Natural killer cell (primary cell): ENCODE results near the gene RTN4R. TPM values are rescaled to one million over a fixed set of nuclear protein-coding genes. Genes with fewer than 3 reads are reported as not detected.

Experiments
- ATAC-seq, 3 donors: fragments of 150-1000 bp in 2 of 3; fragments of 200-7000 bp in 1 of 3; cut with Tn5 transposase; 1 replicate in 1 of 3; 2 replicates in 2 of 3; pipeline ENCODE4 v1.10.0; 2021; ENCODE audit warnings: mild to moderate bottlenecking in 2 of 3, moderate library complexity in 2 of 3
- DNase-seq, 2 donors: peaks; one replicate each; pipeline versions ENCODE4 v3.0.0 to v3.0.0-alpha.2; 2013 to 2021; ENCODE audit warnings: mixed read lengths in 1 of 2
- H3K27ac ChIP-seq: one replicate; pipeline ENCODE4 v1.5.1; 2013; ENCODE audit warnings: mild to moderate bottlenecking, low read length
- H3K27me3 ChIP-seq: one replicate; pipeline ENCODE4 v1.6.1; 2013; ENCODE audit warnings: low read length; ENCODE audit not compliant: control insufficient read depth, insufficient read depth
- H3K36me3 ChIP-seq: one replicate; pipeline ENCODE4 v1.6.1; 2013; ENCODE audit warnings: low read length; ENCODE audit not compliant: control insufficient read depth, insufficient read depth
- H3K4me1 ChIP-seq: one replicate; pipeline ENCODE4 v1.6.1; 2013; ENCODE audit warnings: low read length; ENCODE audit not compliant: control insufficient read depth, insufficient read depth
- H3K4me3 ChIP-seq: one replicate; pipeline ENCODE4 v1.5.1; 2013; ENCODE audit warnings: low read length
- H3K9me3 ChIP-seq: one replicate; pipeline ENCODE4 v1.6.1; 2013; ENCODE audit warnings: low read length; ENCODE audit not compliant: control insufficient read depth, insufficient read depth
- H3K27ac Mint-ChIP-seq, 2 donors: one replicate each; pipeline ENCODE4 v1.8.0; 2022; ENCODE audit warnings: mild to moderate bottlenecking in 2 of 2, mixed read lengths in 2 of 2, moderate library complexity in 1 of 2
- H3K27me3 Mint-ChIP-seq, 2 donors: one replicate each; pipeline ENCODE4 v1.8.0; 2022; ENCODE audit warnings: low read depth in 2 of 2, mixed read lengths in 2 of 2
- H3K36me3 Mint-ChIP-seq: one replicate; pipeline ENCODE4 v1.8.0; 2022; ENCODE audit warnings: mixed read lengths
- H3K4me1 Mint-ChIP-seq, 2 donors: one replicate each; pipeline ENCODE4 v1.8.0; 2022; ENCODE audit warnings: mixed read lengths in 2 of 2
- H3K4me3 Mint-ChIP-seq: one replicate; pipeline ENCODE4 v1.8.0; 2022; ENCODE audit warnings: mild to moderate bottlenecking, moderate library complexity, mixed read lengths
- H3K9me3 Mint-ChIP-seq, 2 donors: one replicate each; pipeline ENCODE4 v1.8.0; 2022; ENCODE audit warnings: mixed read lengths in 2 of 2
- CTCF ChIP-seq: fragments of 200-600 bp; IDR thresholded peaks from one replicate; pipeline ENCODE4 v1.8.0; 2022; ENCODE audit warnings: antibody characterized with exemption
- WGBS: methylation state at CpG from one replicate; pipeline ENCODE4 v1.1.7; 2013; ENCODE audit warnings: missing lambda C conversion rate; ENCODE audit not compliant: insufficient coverage; 5-methylcytosine and 5-hydroxymethylcytosine counted together
- intact Hi-C: fragments of 100-400 bp; cut with micrococcal nuclease; formaldehyde crosslinking; loops from one replicate; pipeline ENCODE4 v1.14.2; 2022
- total RNA-seq, 4 donors: library from RNA; stranded (reverse); fragments of 120-200 nt in 1 of 4; gene quantifications; one replicate each; pipeline versions ENCODE4 v1.2.3 to v1.2.4, GENCODE V29; 2013 to 2022

The RTN4R gene
- total RNA-seq, 3 donors from 2014 or later (not counting 1 experiment from before 2014, with no cell fraction given), result 1.2 to 2.9 (median 1.6) TPM

GRCh38 chr22:20227363-20227762, 40.8 kb downstream of the RTN4R start:
- no peak overlapping the region for H3K27ac Mint-ChIP-seq
- ATAC-seq (no peak), DNase-seq (no peak)
- Histone ChIP-seq H3K4me1 (no peaks in the 10 kb centered on the region), H3K36me3 (no peaks in the 10 kb centered on the region), H3K27ac (no peak overlapping the region), H3K4me3 (no peak overlapping the region), H3K27me3 (no peaks in the 10 kb centered on the region), H3K9me3 (no peaks in the 10 kb centered on the region)
- intact Hi-C loops, result no loop called here
- TF ChIP-seq CTCF, result no peak
- H3K4me1 Mint-ChIP-seq, result peaks cover 0 to 6% of the 10 kb centered on the region in 2 donors
- 83% methylated on average over 7 of the region's 7 CpGs for WGBS
- H3K9me3 Mint-ChIP-seq, result no peaks in the 10 kb centered on the region
- no peak overlapping the region for H3K4me3 Mint-ChIP-seq
- H3K27me3 Mint-ChIP-seq, result no peaks in the 10 kb centered on the region
- no peaks in the 10 kb centered on the region for H3K36me3 Mint-ChIP-seq

- Histone ChIP-seq H3K27ac (no peak overlapping the region), H3K4me1 (no peaks in the 10 kb centered on the region), H3K9me3 (no peaks in the 10 kb centered on the region), H3K4me3 (no peak overlapping the region), H3K27me3 (no peaks in the 10 kb centered on the region), H3K36me3 (no peaks in the 10 kb centered on the region)
- H3K4me1 Mint-ChIP-seq, result peaks cover 0 to 6% of the 10 kb centered on the region in 2 donors
- 92% methylated on average over 17 of the region's 17 CpGs for WGBS
- ATAC-seq (no peak), DNase-seq (no peak)
- intact Hi-C loops, result no loop called here
- H3K27me3 Mint-ChIP-seq, result no peaks in the 10 kb centered on the region
- no peaks in the 10 kb centered on the region for H3K9me3 Mint-ChIP-seq
- TF ChIP-seq CTCF, result no peak
- H3K4me3 Mint-ChIP-seq, result no peak overlapping the region
- no peaks in the 10 kb centered on the region for H3K36me3 Mint-ChIP-seq
- H3K27ac Mint-ChIP-seq, result no peak overlapping the region
These were observed 41.3 kb downstream of the RTN4R start for GRCh38 chr22:20226760-20227350.

- no peak overlapping the region for H3K27ac ChIP-seq
- WGBS, result 85% methylated on average over 14 of the region's 14 CpGs
- DNase-seq, result no peak
These were observed 41.9 kb downstream of the RTN4R start for GRCh38 chr22:20226077-20226716.

More at GRCh38 chr22:20226077-20226716, 41.9 kb downstream of the RTN4R start:
- intact Hi-C loops, result no loop called here
- Histone ChIP-seq H3K4me1 (no peaks in the 10 kb centered on the region), H3K27me3 (no peaks in the 10 kb centered on the region), H3K4me3 (no peak overlapping the region), H3K36me3 (no peaks in the 10 kb centered on the region), H3K9me3 (no peaks in the 10 kb centered on the region)
- Mint-ChIP-seq H3K4me3 (no peak overlapping the region), H3K4me1 (peaks cover 0 to 6% of the 10 kb centered on the region in 2 donors), H3K36me3 (no peaks in the 10 kb centered on the region), H3K27ac (no peak overlapping the region), H3K27me3 (no peaks in the 10 kb centered on the region), H3K9me3 (no peaks in the 10 kb centered on the region)
- no peak for ATAC-seq
- no peak for TF ChIP-seq CTCF
